Activated CD8-positive, alpha-beta memory T cell treated with anti-CD3 and anti-CD28 coated beads, Interleukin-2, amount 50 U/mL, for 24 hours (primary cell): Measurements from ENCODE around the gene FADS3.

ENCODE experiments used
- DNase-seq: peaks from one replicate; pipeline ENCODE4 v3.0.0-alpha.2; 2020; ENCODE audit errors: extremely low read depth

Gene FADS3

DNA sequence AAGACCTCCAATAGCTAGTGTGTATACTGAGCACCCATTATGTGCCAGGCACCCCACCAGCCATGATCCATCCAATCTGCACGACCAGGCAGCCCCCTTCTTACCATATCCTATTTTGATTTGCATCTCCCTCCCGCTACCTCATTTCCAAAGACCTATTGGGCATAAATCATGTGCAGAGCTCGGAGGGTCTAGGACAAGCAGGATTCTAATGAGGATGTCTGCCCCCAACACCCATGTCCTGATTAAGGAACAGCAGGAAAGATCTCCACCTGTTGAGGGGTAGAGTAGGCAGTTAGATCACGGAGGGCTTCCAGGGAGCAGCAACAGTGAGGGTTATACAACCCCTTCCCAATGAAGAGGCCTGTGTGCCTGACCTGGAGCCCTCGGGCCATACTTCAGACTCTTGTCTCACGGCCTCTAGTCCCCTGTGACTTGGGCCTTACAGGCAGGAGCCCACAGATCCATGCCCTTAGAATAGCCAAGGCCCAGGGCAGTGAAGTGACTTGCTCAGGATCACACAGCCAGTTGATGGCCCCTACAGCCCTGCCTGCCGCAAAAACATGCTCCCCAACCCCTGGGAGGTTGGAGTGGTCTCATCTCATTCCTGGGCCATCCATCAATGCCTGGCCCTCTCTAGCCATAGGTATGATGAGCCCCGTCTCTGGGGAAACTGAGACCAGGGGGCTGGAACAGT lies 22.5 kb upstream of the FADS3 start:
- no peak for DNase-seq

- no peak for DNase-seq
Observed at GRCh38 chr11:61912991-61913698, 21.8 kb upstream of the FADS3 start.

DNA sequence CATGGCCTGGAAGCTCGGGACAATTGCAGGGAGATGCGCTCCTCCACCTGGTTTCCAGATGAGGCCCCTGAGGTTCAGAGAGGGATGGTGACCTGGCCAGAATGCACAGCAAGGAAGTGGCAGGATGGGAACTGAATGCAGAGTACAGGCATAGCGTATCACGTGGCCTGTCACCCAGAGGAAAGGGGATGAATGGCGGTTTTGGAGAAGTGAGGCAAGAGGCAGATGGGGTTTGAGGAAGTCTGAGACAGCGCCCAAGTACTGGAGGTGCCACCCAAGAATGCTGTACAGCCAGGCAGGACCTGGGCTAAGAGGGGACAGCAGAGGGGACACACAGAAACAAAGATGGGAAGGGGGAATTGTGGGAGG lies 21.2 kb upstream of the FADS3 start:
- no peak for DNase-seq

DNA sequence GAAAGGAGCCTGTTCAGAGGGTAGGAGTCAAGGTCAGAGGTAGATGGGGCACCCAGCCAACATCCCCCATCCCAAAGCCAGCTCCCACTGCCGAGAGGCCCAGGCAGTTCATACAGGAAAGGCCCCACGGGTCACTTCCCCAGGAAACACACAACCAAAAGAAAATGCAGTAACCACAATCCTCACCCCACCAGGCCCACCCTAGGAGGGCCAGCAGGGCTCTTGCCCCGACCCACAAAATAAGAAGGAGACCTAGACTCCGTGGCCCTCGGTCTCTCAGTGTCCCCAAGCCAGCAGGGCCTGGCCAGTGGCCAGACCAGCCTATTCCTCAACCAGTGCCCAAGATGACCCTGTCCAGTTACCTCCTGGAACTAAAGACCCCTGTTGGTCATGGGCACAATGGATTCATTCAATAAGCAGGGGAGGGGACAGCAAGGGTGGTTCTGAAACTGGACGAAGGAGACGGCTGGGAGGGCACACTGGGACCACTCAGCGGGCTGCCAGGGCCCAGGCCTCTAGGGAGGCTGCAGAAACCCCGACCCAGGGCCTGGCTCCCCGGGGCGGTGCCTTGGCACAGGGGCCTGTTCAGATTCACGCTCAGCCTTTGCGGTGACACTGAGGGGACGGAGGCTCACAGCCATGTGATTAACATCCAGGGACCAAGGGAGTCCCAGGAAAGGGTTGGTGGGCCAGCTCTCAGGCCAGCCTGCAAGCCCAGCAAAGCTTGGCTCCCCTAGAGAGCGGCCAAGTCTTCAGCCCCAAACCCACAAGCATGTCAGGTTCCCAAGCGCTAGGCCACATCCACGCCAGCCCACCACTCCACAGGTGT lies 20.6 kb upstream of the FADS3 start:
- no peak for DNase-seq

DNA sequence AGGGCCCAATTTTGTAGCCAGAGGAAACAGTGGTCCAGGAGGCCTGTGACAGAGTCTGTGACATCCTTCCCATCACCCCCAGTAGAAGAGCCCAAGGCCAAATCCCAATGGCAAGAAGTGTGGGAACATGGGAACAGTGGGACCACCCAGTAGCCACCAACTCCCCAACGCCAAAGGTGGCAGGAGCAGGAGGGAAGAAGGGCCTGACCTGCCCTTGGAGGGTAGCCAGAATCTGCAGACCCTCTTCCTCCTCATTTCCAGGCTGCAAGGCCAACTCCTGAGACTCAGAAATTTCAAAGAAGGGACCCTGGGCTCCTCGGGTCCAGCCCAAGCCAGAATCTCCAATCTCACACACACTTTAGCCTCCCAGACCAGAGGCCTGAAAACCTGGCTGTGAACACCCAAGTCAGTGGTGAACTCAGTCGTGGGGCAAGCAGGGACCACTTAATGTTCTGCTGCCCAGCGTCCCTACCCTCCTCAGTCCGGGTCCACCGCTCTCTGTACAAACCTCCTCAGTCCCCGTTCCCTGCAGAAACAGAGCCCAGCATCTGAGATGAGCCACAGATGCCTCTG lies 19.9 kb upstream of the FADS3 start:
- DNase-seq, result no peak

DNA sequence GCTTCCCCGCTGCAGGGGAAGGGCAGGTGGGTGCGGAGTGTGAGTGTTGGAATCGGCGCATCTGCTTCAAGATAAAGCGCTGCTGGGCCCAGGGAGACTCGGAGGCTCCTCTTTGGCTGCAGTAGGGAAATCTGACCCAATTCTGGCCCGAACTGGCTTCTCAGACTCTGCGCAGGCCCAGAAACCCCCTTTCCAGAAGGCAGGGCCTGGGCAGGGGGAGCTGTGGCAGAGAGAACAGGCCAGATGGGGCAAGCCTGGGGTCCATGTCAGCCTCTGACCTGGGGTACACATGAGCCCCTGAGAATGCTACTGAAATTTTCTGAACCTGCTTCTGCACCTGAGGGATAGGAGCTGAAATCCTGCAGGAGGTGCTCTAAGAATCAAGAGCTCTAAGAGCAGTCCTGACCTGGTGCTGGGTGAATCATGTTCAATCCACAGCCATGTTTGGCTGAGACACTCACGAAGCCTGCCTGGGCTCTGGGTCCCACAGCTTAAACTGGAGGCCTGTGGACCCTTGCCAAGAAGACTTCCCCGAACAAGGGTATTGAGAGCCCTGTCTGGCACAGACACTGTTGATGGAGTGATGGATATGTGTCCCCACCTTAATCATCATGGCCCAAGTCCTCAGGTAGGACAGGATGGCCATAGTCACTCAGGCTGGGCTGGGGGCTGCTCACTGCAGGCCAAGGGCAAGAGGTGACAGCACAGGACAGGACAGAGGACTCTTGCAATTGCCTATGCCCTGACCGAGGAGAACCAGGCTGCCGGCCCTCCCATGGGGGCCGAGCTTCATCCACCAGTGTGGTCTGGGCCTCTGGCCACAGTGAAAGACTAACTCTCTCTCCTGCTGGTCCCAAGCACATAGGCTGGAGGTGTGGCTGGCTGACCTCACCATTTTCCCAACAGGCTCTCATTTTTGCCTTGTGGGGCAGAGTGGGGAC lies 19.1 kb upstream of the FADS3 start:
- DNase-seq, result no peak

- no peak for DNase-seq
Observed at GRCh38 chr11:61908730-61909316, 17.5 kb upstream of the FADS3 start.

DNA sequence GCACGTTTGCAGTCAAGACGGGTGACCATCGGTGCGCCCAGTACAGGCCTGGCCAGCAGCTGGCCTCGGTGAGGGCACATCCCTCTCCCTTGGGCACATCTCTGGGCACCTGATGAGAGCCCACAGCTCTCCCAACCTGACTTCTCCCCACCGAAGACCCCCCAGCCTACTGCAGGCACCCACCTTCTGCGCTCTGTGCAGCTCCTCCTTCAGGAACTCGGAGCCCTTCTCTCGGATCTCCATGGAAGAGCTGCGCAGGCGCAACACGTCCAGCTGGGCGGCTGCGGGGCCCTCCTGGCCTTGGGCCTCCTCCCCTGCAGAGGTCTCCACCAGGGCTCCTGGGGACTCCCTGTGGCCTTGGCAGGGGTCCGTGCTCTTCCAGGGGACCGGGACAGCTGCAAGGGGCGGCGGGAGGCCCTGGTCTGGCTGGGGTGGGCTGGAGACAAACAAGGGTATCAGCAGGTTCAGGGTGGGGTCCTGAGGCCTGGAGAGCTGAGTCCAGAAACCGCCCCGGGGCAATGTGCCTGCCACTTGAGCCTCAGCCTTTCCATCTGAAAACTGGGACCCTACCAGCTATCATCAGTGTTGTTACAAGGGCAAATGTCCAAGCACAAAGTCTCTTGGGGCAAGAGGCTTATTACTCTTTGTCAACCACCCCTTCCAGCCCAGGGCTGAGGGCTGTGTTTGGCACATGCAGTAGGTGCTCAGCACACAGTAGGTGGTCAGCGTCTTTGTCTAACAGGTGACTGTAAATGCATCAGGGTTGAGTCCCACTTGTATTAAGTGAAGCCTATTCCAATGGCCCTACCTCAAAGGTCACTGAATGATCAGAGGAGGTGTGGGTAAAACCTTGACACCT lies 16.8 kb upstream of the FADS3 start:
- DNase-seq, result no peak

- DNase-seq, result no peak
Observed at GRCh38 chr11:61907282-61907681, 15.9 kb upstream of the FADS3 start.

- no peak for DNase-seq
Observed at GRCh38 chr11:61906522-61906909, 15.2 kb upstream of the FADS3 start.

GRCh38 chr11:61905801-61906521 lies 14.6 kb upstream of the FADS3 start:
- DNase-seq, result no peak

DNA sequence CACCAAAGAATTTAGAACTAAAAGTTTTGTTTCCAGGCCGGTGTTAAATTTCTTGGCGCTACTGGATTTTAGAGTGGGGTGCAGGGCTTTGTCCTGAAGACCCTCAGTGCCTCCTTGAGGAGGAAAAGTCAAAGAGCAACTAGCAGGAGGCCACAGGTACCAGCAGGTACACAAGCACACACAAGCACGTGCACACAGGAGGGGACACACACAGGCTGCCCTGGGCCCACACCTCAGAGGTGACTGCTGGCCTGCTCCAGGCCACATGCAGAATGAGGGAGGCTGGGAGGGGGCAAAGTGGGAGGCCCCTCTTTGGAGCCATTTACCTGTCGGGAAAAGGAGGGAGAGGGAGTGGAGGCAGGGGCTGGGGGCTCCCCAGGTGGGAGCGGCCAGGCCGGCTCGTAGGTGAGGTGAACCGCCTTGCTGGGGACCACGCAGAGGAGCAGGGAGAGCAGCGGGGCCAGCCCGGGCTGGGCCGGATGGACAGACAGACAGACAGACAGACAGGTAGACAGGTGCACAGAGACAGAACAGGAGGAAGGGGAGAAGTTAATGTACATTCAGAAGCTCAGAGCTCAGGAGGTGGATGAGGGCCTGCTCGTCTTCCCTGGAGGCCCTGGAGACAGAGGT lies 13.8 kb upstream of the FADS3 start:
- DNase-seq, result no peak

GRCh38 chr11:61904539-61905048 lies 13.2 kb upstream of the FADS3 start:
- DNase-seq, result no peak

DNA sequence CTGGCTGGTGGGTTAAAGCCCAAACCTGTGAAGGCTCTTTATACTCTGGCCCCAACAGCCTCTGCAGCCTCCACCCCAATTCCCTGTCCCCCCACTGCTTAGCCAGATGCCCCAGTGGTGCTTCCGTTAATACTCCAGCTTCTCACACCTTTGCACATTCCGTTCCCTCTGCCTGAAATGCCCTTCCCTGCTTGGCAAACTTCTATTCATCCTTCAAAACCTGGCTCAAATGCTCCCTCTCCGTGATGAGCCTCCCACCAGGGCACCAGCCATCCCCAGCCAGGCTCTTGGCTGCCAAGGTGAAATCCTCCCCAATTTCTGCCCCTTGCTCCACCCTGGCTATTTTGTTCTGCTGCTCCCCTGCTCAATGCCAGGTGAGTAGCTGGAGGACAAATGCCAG lies 12.5 kb upstream of the FADS3 start:
- DNase-seq, result no peak

DNA sequence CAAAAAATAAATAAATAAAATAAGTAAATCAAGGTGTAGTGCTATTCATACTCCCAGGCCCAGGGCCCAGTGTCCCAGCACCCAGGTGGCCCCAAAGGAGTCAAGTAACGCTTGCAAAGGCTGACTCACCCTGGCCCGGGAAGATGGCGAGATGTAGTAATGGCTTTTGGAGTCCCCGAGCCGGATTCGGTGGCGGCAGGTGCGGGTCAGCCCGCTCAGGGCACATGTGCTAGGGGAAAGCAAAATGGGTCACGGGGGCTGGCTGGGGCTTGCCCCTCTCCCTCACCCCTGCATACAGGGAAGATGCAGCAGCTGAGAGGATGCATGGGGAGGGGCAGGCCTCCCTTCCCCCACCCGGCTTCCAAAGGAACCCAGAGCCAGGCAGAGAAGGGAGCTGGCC lies 11.0 kb upstream of the FADS3 start:
- no peak for DNase-seq

DNA sequence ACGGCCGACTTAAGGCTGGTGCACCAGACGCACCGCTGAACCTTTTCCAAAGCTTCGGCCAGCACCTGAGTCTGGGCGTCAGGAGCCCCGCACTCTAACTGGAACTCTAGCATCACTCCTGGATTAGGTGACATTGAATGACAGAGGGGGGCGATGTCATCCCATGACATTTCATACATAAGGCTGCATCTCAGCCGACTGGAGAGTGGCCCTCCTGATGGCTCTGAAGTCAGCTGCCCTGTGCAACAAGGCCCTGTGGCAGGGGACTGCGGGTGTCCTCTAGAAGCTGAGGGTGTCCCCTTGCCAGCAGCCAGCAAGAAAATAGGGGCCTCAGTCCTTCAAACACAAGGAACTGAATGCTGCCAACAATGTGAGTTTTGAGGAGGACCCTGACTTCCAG lies 10.1 kb upstream of the FADS3 start:
- no peak for DNase-seq

DNA sequence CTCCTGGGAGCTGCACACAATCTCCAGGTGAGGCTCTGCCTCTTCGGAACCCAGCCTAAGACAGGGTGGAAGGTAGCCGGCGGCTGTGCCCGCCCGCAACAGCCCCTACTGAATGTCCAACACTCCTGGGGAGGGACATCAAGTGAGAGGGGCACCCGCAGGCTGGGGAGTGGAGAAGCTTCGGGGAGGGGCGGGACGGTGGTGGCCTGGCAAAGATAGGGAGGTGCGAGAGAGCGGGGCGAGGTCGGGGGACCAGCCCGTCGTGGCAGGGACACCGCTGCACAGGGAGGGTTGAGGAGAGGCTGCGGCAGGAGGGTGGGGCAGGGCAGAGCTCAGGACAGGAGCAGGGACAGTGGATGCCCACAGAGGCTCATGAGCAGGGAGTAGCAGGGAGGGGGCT lies 8.9 kb upstream of the FADS3 start:
- no peak for DNase-seq

DNA sequence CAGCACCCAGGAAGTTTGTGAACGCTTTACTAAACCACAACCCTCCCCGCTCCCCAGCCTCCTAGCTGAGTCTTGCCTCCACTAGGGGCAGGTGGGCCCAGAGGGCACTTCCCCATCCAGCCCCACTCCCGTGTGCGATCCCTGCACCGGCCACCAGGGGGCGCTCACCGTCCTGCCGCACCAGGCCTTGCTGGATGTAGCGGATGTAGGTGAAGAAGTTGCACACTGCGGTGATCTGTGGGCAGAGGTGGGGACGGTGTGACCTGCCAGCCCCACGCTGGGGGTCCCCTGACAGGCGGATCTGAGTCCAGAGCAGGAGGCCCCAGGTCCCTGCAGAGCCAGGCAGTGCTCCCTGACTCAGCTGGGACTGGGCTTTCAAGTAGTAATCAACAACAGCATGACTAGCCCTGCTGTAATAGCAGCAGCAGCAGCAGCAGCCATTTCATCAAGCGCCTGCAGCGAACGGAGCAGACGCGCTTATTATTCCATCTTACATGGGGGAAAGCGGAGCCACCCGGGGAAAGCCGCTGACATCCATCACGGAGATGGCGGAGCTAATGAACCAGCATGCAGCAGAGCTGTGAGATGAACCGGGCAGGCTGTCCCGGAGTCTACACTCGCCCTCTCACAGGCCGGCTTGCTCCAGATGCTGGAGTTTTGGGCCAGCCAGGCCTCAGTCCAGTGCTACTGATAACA lies 7.9 kb upstream of the FADS3 start:
- DNase-seq, result peak; percentile 76
